GM12878 (cell line): ENCODE measurements around the gene ZNF532.
"Not testable (repeated sequence)": the region's sequence is repeated elsewhere in the genome, so short reads cannot be mapped to it uniquely, and the experiment has no call there.

ENCODE experiments used
- CEBPB ChIP-seq, 2 experiments: fragments of 150-350 bp in 1 of 2; IDR thresholded peaks; 2 replicates each; pipeline ENCODE4 v1.6.1; 2012 to 2014; ENCODE audit warnings: low read depth in 2 of 2, low read length in 2 of 2, borderline replicate concordance in 1 of 2, inconsistent platforms in 1 of 2
- CHD2 ChIP-seq: IDR thresholded peaks from 2 replicates; pipeline ENCODE4 v1.6.1; 2011; ENCODE audit warnings: low read depth, low read length, improper control_type of control experiment, borderline replicate concordance
- CTCF ChIP-seq, 3 experiments: IDR thresholded peaks in 2 of 3; conservative IDR thresholded peaks in 1 of 3; 2 replicates each; pipeline ENCODE4 v1.5.1; 2011; ENCODE audit warnings: low read depth in 3 of 3, low read length in 3 of 3, mild to moderate bottlenecking in 3 of 3, control low read depth in 2 of 3, moderate library complexity in 2 of 3, inconsistent platforms in 1 of 3, mixed read lengths in 1 of 3; ENCODE audit not compliant: control insufficient read depth in 2 of 3, insufficient read depth in 1 of 3; ENCODE audit errors: extremely low read depth in 1 of 3
- EED ChIP-seq: sonication (generic); IDR thresholded peaks from 2 replicates; pipeline ENCODE4 v1.6.1; 2016; ENCODE audit warnings: antibody characterized with exemption, low read depth
- EZH2 ChIP-seq: IDR thresholded peaks from 2 replicates; pipeline ENCODE4 v1.6.1; 2012; ENCODE audit warnings: low read depth, mild to moderate bottlenecking, control low read depth, inconsistent platforms, low read length, borderline replicate concordance; ENCODE audit not compliant: control insufficient read depth
- FOXK2 ChIP-seq: fragments of 450-650 bp; IDR thresholded peaks from 2 replicates; pipeline ENCODE4 v1.6.1; 2017; ENCODE audit warnings: mild to moderate bottlenecking, moderate library complexity
- IRF3 ChIP-seq: fragments of 450-650 bp; IDR thresholded peaks from 2 replicates; pipeline ENCODE4 v1.6.1; 2014; ENCODE audit warnings: mild to moderate bottlenecking
- KAT2A ChIP-seq: conservative IDR thresholded peaks from 2 replicates; pipeline ENCODE4 v1.6.1; 2011; ENCODE audit warnings: low read depth, low read length; ENCODE audit not compliant: control insufficient read depth
- RELA ChIP-seq: fragments of 450-650 bp; IDR thresholded peaks from 2 replicates; pipeline ENCODE4 v1.8.0; 2014; ENCODE audit warnings: borderline replicate concordance; ENCODE audit not compliant: partially characterized antibody

GRCh38 chr18:59025532-59025931 is 160.9 kb downstream of the ZNF532 start:
- not testable (repeated sequence) for TF ChIP-seq CTCF (IDR thresholded peaks at IDR 0.05 in 2 of 3, conservative IDR thresholded peaks at IDR 0.05 in 1 of 3; ENCODE audit: control insufficient read depth in 2 of 3, extremely low read depth in 1 of 3, insufficient read depth in 1 of 3, low read depth in 3 of 3, low read length in 3 of 3); KAT2A; CHD2; RELA; EZH2; CEBPB (IDR thresholded peaks at IDR 0.05; ENCODE audit: borderline replicate concordance in 1 of 2, low read depth in 2 of 2, low read length in 2 of 2); EED; IRF3; FOXK2
